SK-MEL-5 (cell line): Measurements from ENCODE around the gene PTPRE. TPM values are rescaled to one million over a fixed set of nuclear protein-coding genes. Genes with fewer than 3 reads are reported as not detected.

Source experiments
- DNase-seq: peaks from one replicate; pipeline ENCODE4 v3.0.0-alpha.2; 2016; ENCODE audit warnings: low read depth, low spot score
- in situ Hi-C: cut with HindIII; loops from 2 replicates; pipeline ENCODE4 v1.10.0; 2016; ENCODE audit warnings: low sequenced_read_pairs, high pct_unique_total_duplicates, low pct_unique_long_range_greater_than_20kb
- total RNA-seq: library from RNA; depleted of rRNA; stranded (reverse); fragments of >200 nt; shearing (Covaris generic); gene quantifications from 2 replicates; pipeline ENCODE4 v1.2.3, GENCODE V29; 2014

PTPRE gene
- total RNA-seq, 1 experiment from 2014 or later = 0.03 TPM

DNA sequence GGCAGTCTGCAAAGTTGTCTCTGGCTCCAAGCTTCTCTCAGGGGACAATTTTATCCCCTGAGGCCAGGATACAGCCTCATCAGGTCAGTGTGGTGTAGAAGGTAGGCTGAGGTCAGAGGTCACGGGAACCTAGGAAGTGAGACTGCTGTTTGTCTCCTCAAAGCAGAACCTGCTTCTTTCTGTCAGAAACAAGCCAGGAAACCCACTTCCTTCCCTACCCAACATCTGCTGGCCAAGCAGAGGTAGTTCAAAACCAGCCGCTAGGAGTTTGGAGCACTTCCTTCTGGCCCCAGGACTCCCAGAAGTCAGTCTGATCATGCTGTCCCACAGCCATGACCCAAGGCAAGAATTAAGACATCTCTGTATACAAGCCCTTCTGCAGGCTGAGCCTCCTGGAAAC lies 26.3 kb upstream of the PTPRE start:
- no peak for DNase-seq
- in situ Hi-C loops = no loop called here

DNA sequence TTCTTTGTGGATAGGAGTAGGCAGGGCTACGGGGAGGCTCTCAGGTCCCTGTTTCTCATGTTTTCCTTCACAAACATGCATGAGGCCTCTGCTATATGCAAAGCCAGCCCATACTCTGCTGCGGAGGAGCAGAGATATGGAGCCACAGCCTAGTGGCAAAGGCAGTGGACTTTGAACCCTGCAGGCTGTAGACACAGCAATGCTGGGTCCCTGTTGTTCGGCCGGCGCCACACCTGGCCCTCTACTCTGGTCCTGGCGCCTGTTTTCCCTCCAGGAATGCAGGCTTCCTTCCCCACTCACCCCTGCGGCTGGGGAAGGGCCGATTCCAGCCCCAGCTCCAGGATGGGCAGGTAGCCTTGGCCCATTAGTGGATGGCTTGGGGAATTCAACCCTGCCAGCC lies 25.6 kb upstream of the PTPRE start:
- in situ Hi-C loops = no loop called here
- no peak for DNase-seq

DNA sequence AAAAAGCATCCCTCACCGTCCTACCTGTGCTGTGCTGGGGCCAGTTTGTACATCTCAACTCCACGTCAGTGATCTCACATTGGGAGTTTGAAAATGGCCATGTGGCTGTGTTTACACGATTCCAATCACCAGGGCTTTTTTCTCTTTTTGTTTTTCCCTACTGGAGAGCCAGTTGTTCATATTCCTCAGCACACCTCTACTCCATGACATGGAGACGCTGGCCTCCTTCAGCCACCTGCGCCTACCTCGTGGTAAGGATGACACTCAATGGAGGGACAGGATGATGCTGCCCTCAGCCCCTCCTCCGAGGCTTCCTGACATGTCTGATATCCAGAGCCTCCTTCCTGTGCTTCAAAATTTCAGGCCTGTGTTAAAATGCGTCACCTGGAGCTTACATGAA lies 24.5 kb upstream of the PTPRE start:
- in situ Hi-C loops = no loop called here
- no peak for DNase-seq

DNA sequence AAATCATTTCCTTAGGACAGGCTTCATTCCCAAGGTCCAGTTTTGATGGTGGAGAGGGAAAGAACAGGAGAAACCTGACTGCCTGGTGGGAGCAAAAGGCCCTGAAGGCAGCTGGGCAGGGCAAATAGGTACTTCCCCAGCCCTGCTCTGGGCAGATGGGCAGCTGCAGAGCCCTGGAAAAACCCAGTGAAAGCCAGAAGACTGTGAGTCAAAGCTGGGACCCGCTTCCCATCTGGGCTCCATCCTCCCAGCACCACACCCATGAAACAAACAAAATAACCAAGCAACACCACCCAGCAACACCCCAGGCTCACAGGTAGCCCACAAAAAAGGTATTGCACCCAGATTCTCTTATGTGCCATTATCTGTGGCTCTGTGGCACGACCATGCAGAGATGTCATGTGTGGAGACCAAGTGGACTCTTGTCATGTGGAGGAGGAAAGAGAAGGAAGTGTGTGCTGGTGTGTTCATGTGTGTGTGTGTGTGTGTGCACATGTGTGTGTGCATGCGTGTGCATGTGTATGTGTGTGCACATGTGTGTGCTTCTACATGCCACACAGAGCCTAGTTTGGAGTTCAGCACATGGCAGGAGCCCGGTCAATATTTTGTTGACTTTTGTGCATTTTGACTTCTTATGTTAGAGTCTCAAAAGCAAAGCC lies 24.0 kb upstream of the PTPRE start:
- in situ Hi-C loops = no loop called here
- DNase-seq = no peak

DNA sequence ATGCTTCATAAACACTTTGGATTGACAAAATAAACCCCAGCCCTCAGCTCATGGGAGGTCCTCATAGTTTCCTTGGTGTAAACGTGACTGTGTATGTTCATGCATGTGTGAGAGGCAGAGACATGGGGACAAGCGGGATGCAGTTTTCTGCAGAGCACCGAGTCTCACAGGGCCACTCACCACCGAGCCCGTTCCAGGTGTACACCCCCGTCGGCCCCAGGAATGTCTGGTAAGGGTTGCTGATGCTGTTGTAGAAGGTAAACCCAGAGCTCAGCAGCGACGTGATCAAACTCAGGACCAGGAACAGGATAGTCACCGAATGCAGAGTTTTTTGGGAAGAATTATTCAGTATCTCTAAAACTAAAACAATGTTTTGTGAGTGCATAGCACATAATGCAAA lies 23.4 kb upstream of the PTPRE start:
- in situ Hi-C loops = no loop called here
- no peak for DNase-seq

DNA sequence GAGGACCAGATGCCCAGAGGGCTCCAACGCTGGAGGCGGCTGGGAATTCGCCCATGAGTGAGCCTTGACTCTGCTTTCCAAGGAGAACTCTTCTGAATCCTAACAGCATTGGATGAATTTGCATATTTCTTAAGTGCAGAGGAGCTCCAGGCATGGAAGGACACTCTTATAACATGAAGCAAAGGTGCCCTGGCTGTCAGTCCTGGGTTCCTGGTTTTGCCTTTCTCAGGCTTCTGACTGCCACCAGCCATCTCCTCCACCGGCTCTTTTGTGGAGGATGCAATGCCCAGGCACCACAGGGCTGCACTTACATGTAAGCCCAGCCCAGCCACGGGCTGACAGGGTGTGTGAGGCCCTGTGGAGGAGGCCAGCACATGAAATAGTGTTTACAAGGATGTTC lies 22.4 kb upstream of the PTPRE start:
- no peak for DNase-seq
- in situ Hi-C loops = no loop called here

DNA sequence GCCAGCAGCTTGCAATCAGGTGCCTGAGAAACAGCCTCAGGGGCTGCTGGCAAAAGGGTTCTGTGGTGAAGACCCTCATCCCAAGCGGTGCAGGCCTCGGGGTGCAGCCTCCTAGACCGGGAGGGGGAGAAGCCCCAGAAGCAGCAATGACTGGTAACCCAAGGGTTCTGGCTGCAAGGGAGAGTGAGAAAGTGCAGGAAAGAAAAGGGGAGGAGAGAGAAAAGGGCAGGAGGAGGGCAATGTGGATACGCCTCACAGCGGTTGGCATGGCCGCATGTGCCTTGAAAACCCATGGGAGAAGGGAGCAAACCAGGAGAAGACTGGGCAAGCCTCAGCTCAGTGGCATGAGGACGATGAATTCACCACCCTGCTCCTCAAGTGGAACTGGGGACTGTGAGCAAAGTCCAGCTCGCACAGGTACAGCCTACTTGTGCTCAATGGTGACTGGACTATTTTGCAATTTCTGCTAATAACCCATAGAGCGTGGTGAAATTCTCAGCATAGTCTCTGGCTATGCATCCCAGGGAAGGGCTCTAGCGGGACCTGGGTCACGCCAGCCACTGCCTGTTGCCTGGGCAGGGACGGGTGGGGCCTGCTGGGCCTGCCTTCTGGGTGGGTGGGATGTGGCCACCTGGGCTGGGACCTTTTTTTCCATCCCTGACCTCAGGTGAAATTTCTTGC lies 20.4 kb upstream of the PTPRE start:
- in situ Hi-C loops = no loop called here
- DNase-seq = no peak

DNA sequence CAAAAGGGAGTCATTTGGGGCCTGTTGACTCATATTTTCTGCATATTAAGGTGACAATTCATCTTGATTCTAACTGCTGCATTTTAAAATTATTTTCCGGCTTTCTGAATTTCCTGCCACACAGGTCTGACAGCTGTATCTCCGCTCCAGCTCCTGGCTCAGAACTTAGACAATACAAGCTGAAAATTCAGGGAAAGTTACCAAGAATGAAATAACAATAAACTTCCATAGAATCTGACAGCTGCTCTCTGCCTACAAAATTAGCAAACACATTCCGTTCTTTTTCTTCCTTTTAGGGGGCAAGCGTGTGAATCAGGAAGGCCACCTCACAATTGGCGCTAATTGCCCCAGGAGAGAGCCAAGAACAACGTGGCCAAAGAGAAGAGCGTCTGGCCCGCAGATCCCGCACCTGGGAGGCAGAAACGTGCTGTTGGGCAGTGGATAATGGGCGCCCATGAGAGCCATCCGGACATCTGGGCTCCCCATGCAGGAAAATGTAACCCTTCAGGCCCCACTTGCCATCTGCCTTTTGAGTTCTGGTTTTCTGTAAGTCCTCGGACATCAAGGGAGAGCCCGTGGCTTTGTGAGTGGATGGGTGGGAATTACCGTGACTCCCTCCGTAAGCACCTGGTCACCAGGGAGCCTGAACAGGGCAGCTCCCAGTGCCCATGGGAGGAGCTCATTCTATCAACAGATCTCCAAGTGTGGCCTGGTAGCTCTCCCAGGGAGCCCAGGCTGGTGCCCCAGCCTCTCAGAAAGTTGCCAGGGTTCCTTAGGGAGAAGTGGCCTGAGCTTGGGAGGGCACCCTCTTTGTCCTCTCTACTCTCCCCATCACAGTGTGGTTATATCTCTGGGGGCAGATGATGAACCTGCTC lies 19.1 kb upstream of the PTPRE start:
- in situ Hi-C loops = no loop called here
- DNase-seq = no peak

DNA sequence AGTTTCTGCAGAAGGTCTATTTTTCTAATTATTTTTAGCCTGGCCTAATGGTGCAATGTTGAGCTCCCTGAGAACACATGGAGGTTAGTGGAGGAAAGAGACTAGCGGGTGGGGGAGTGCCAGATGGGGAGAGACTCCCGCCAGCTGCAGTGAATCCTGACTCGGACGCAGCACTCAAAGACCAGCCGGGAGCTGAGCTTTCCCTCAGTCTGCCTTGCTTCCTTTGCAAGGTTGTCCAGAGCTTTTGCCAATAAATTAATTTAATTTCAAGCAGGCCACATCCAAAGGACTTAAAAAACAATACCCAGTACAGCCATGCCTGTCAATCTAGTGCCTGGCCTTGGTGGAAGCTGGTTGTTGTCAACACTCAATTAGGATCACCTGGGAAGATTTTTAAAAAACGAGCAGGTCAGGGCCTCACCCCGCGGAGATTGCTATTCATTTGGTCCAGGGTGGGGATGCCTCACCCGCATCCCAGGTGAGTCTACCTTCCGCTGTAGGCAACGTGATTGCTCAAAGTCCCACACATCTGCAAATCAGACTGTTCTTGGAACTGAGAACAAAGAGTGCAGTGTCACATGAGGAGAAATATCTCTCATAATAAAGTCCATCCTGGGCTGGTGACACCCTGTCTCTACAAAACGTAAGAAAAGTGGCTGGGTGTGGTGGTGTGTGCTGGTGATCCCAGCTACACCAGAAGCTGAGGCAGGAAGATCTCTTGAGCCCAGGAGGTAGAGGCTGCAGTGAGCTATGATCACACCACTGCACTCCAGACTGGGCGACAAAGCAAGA lies 18.2 kb upstream of the PTPRE start:
- no peak for DNase-seq
- in situ Hi-C loops = no loop called here

DNA sequence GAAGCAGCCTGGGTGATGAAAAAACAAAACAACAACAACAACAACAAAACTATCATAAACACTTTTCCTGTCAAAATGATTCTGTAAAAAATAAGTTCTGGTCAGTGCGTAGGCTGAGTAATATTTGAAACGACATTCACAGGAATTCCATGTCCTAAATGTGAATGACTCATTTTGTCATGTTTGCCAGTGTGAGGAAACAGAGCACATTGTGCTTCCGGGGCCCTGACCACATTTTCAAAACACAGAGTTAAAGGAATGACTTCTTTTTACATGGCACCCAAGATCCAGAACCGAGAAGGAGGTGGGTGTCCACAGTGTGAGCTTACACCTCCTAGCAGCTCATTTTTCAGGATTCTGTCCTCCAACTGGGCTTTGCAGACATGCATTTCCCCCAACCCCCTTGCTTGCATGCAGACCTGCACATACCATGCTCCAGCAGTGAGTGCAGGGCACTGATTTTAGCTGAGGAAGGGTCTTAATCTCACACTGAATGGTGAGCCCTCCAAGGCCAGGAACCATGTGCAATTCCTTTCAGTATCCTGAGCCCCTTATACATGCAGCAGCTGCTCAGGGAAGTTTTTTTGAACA lies 17.2 kb upstream of the PTPRE start:
- DNase-seq = peak; percentile 3
- in situ Hi-C loops = no loop called here

DNA sequence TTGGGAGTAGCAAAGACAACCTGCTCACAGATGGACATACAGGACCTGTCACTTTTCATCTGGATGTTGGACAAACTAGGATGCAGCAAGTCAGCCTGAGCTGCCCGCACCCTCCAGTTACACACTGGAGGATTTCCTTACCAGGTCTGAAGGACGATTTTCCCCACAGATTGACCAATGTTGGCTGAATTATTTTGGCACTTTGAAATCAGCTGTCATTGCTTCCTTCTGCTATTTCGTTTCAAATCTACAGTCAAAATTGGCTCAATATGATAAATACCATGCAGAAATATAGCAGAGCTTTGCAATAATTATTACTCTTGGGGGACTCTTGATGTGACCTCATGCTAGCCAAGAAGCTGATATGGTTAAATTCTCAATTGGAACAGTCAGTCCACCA lies 16.7 kb upstream of the PTPRE start:
- in situ Hi-C loops = no loop called here
- no peak for DNase-seq

DNA sequence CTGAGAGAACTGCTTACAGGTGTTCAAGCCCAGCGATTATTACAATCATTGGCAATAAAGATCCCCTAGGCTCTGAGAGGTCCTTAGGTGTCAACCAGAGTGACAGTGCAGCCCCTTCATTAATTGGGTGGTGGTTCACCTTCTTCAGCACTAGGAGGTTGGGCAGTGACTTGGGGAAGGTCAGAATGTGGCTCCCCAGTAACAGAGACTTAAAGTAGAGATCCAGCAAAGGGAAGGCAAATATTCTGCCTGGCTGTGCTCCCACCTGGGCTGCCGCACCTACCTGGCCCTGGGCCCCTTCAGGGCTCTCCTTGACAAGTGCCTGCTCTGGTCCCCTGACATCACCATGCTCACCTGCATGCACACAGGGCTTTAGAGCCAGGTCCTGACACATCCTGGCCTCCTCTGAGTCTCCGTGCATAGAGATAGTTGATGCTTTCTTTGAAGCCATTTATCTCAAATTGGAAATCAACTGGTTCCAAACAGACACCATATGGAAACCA lies 16.0 kb upstream of the PTPRE start:
- in situ Hi-C loops = no loop called here
- DNase-seq = no peak

DNA sequence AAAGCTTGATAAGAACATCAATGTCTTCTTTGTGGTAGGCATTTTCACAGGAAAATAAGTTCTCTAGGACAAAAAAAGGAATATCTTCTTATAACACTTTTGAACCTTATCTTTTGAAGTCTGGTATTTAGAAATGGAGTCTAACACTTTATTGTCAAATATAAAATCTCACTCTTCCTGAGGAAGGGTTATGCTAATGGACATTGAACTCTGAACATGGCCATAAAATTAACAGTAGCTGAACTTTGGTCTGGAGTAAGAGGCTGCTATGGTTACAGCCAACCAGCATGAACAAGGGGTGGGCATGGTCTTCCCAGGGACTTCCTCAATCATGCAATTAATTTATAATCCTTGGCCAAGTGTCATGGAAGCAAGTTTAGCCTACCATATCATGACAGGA lies 14.2 kb upstream of the PTPRE start, which contains the start of gene CLRN3:
CLRN3 (minus strand) TSS at position 199 of the 400 bp plus-strand sequence; CDS start at position 42, 157 bp downstream.
- in situ Hi-C loops = no loop called here
- no peak for DNase-seq

DNA sequence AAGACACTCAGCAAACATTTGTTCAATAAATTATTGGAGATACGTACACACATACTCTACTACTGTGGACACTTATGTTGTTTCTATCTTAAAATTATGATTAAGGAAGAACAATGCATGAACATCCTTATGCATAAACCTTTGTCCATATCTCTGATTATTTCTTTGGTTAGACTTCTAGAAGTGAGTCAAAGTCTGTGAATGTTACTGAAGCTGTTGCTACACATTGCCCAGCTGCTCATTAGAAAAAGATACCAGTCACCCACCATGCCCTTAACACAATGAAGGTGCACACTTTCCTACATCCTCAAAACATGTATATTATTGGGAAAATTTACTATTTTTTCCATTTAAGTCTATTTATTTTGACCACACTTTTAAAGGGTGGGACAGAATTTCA lies 12.8 kb upstream of the PTPRE start:
- DNase-seq = no peak
- in situ Hi-C loops = no loop called here

DNA sequence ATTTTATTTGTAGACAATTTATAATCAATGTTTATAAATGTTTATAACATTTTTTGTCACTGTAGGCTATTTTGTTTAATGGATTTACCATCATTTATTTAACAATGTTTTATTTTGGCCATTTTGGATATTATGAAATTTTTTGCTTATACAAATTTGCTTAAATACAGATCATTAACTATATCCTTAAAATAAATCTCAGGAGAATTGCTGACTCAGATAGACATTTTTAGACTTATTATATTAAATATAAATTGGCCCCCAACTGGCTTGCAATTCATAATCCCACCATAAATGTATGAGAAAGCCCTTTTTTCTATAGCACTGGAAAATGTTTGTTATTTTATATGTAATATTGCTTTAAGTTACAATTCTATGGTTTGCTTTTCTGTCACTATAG lies 10.3 kb upstream of the PTPRE start:
- in situ Hi-C loops = no loop called here

DNA sequence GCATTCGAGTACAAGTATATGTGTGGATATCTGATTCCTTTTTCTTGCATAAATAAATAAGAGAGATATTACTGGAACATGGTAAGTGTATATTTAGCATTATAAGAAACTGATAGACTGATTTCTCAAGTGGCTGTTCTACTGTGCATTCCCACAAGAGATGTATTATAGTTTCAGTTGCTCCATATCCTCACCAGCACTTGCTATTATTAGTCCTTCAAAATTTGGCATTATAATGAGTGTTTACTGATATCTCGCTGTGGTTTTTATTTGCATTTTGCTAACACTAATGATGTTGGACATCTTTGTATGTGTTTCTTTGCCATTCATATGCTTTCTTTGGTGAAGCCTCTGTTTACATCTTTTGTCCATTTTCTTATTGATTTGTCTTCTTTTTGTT lies 9.7 kb upstream of the PTPRE start:
- in situ Hi-C loops = no loop called here

More for the DNA sequence above, 10.3 kb upstream of the PTPRE start:
- no peak for DNase-seq

DNA sequence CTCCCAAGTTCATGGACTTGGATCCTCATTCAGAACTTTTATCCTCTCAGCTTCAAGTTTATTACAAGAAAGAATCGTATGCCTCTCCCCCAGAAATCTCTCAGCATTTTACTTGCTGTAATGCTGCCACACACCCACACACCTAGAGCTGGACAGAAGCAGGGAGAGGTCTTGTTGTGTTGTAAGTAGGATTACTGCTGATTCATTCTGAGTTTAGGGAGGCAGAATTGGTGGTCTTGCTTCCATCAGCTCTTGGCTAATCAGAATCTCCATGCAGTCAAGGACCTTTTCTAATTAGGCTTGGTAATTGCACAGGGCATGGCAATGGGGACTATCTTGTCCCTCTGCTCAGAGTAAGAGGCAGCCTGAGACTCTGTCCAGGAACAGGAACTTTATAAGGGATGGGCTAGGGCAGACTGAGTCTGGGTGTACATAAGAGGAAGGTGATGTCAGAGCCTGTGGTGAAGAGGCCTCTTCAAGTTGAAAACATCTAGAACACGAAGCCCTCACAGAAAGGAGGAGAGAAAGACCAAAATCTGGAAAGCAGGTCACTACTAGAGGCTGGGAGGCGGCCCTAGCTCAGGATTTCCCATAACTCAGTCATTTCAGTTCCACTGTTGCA lies 7.0 kb upstream of the PTPRE start:
- in situ Hi-C loops = no loop called here
- no peak for DNase-seq

More for the DNA sequence above, 9.7 kb upstream of the PTPRE start:
- no peak for DNase-seq
